GM19438 (cell line): ENCODE results near the gene IDH1.
"Not testable (repeated sequence)": the region's sequence is repeated elsewhere in the genome, so short reads cannot be mapped to it uniquely, and the experiment has no call there.

Experiments
- ATAC-seq: cut with Tn5 transposase; IDR thresholded peaks from one replicate; pipeline ENCODE4 v1.9.1; 2021; ENCODE audit warnings: low read depth; ENCODE audit not compliant: unreplicated experiment

IDH1 gene

DNA sequence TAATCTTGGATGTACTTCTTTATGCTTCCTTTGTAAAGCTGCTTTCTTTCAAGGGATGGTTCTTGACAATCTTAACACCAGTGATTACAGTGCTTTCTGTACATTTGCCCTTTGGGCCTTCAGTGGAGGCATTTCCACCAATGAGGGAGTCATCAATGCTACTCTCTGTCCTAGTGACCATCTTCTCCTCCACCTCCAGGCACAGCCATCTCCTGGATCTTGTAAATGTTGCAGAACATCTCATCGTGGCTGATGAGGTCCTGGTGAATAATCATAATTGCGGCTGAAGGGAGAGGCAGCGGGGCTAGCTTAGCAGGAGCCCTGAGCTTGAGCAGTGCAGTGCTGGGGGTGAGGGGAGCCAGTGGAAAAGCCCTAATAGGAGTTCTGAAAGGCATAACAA is 32.5 kb downstream of the IDH1 start:
- no peak for ATAC-seq

GRCh38 chr2:208221873-208222272 is 33.0 kb downstream of the IDH1 start:
- ATAC-seq, result not testable (repeated sequence)

DNA sequence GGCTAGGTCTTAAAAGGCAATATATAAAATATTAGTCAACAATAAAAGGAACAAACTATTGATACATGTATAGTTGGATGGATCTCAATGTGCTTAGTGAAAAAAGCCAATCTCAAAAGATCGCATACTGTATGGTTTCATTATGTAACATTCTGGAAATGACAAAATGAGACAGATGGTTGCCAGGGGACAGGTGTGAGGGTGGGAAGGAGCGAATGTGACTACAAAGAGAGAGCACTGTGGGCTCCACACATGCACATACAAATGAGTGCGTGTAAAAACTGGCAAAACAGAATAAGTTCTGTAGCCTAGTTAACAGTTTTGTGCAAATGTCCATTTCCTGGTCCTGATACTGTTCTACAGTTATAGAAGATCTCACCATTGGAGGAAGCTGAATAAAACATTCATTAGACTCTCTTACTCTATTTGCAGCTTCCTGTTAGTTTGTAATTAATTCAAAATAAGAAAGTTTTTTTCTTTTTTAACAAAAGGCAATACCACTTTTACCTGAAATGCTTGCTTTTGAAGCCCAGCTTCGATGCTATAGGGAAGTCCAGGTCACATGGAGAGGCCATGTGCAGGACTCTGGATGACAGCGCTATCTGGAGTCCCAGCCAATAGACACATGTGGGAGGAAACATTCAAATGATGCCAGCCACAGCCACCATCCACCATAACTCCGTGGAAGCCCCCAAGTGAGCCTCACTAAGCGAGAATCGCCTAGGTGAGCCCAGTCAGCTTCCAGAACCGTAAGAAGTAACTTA is 44.0 kb downstream of the IDH1 start:
- no peak for ATAC-seq

- no peak for ATAC-seq
Observed at GRCh38 chr2:208208335-208209085, 46.4 kb downstream of the IDH1 start.

GRCh38 chr2:208207769-208208168 is 47.1 kb downstream of the IDH1 start:
- no peak for ATAC-seq

DNA sequence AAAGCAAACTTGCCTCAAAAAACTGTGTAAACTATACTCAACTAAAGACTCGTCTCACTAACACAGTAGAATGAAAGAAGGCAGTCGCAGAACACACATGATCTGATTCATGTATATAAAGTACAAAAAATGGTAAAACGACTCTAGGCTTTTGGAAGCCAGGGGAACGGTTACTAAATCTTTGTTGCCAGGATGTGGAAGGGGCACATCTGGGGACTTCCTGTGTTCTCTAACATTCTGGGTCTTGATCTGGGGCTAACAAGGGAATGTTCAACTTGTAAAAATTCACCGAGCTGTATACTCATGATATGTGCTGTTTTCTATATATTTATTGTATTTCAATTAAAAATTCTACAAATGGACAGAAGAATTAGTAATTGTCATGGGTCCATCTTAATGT is 50.7 kb downstream of the IDH1 start:
- ATAC-seq, result no peak

GRCh38 chr2:208195531-208195930 is 59.3 kb downstream of the IDH1 start:
- ATAC-seq, result no peak

GRCh38 chr2:208192611-208193236 is 62.1 kb downstream of the IDH1 start:
- no peak for ATAC-seq

GRCh38 chr2:208189810-208190503 is 64.9 kb downstream of the IDH1 start, which contains the start of gene C2orf80:
TSS of gene C2orf80 (minus strand) at chr2:208190030. CDS start at chr2:208186986, 3,044 bp downstream.
- no peak for ATAC-seq

- ATAC-seq, result no peak
Observed at GRCh38 chr2:208189069-208189809, 65.6 kb downstream of the IDH1 start.

DNA sequence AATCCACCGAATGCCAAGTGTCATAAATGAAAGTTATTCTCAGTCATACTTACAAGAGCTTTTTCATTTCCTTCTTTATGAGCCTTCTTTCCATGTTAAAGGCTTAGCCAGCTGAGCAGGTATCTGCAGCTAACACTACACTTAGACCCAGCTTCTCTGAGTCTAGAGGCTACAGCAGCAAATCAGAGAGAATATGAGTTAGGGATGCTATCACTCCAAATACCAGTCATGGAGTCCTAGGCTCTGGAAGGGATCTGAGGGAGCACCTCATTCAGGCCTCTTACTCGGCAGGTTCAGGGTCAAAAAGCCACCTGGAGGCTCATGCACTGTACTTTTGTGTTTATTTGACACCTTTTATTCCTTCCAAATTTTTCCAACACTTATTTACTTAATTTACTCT is 68.0 kb downstream of the IDH1 start:
- no peak for ATAC-seq

DNA sequence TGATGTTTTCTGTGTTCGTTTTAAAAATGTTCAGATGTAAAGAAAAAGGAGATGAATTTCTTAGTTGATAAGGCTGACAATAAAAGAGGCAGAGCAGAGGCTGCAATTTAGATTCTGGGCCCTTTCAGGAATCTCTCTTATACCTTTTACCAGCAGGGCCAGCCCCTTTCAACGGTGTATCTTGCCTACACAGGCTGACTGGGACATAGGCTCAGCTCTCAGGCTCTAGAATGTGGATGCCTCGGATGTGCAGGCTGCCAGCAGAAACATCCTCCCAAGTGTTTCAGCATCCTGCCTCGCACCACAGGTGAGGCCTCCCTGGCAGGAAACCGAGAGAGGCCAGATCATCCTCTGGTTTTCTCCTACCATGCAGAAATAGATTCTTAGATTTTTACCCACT is 68.4 kb downstream of the IDH1 start:
- no peak for ATAC-seq
